Spleen (tissue), 11 donors: Measurements from ENCODE around the gene GTF2A1. TPM values are rescaled to one million over a fixed set of nuclear protein-coding genes. Genes with fewer than 3 reads are reported as not detected.

Source experiments
- DNase-seq: peaks from one replicate; pipeline ENCODE4 v3.0.0-alpha.2; 2020
- H3K27ac ChIP-seq, 8 donors: fragments of 200-600 bp; sonication (generic) in 7 of 8; 1 replicate in 4 of 8; 2 replicates in 4 of 8; pipeline versions ENCODE4 v1.5.0 to v1.8.0; 2016 to 2021; ENCODE audit warnings: inconsistent platforms in 4 of 8, mild to moderate bottlenecking in 4 of 8, moderate library complexity in 1 of 8
- H3K27me3 ChIP-seq, 7 donors: fragments of 200-600 bp; sonication (generic) in 6 of 7; replicated peaks in 1 of 7; 1 replicate in 4 of 7; 2 replicates in 3 of 7; pipeline versions ENCODE4 v1.5.0 to v1.8.0; 2016 to 2021; ENCODE audit warnings: inconsistent platforms in 3 of 7, mild to moderate bottlenecking in 1 of 7
- H3K36me3 ChIP-seq, 6 donors: fragments of 200-600 bp; sonication (generic) in 5 of 6; 1 replicate in 4 of 6; 2 replicates in 2 of 6; pipeline versions ENCODE4 v1.5.0 to v1.8.0; 2016 to 2021; ENCODE audit warnings: inconsistent platforms in 2 of 6
- H3K4me1 ChIP-seq, 6 donors: fragments of 200-600 bp; sonication (generic) in 5 of 6; 1 replicate in 3 of 6; 2 replicates in 3 of 6; pipeline versions ENCODE4 v1.5.0 to v1.8.0; 2016 to 2021; ENCODE audit warnings: inconsistent platforms in 3 of 6
- H3K4me3 ChIP-seq, 8 donors: fragments of 200-600 bp; sonication (generic) in 7 of 8; 1 replicate in 4 of 8; 2 replicates in 4 of 8; pipeline versions ENCODE4 v1.5.0 to v1.8.0; 2016 to 2021; ENCODE audit warnings: inconsistent platforms in 4 of 8, mild to moderate bottlenecking in 4 of 8, moderate library complexity in 2 of 8
- H3K9me3 ChIP-seq, 8 donors: fragments of 200-600 bp; sonication (generic) in 7 of 8; 1 replicate in 4 of 8; 2 replicates in 4 of 8; pipeline versions ENCODE4 v1.5.0 to v1.8.0; 2016 to 2021; ENCODE audit warnings: inconsistent platforms in 4 of 8
- POLR2A ChIP-seq, 3 donors: fragments of 450-650 bp; IDR thresholded peaks; one replicate each; pipeline ENCODE4 v1.5.1; 2017; ENCODE audit warnings: antibody characterized with exemption in 3 of 3, mild to moderate bottlenecking in 1 of 3
- POLR2AphosphoS5 ChIP-seq, 3 donors: sonication (generic); formaldehyde crosslinking; IDR thresholded peaks; one replicate each; pipeline ENCODE4 v1.5.1; 2017; ENCODE audit warnings: antibody characterized with exemption in 3 of 3
- WGBS, 5 donors: extraction: QIAGEN DNeasy Blood & Tissue Kit in 3 of 5; methylation state at CpG; one replicate each; pipeline versions ENCODE4 v1.1.5 to v1.1.7; 2013 to 2018; 5-methylcytosine and 5-hydroxymethylcytosine counted together
- intact Hi-C: fragments of 100-400 bp; cut with DNase I; formaldehyde crosslinking; loops from one replicate; pipeline ENCODE4 v1.15.0; 2023; ENCODE audit warnings: low total_unique reads
- polyA plus RNA-seq, 3 donors: library from polyadenylated mRNA; stranded (reverse); fragments of 200-250 nt; gene quantifications; one replicate each; pipeline ENCODE4 v1.2.1, GENCODE V29; 2013
- total RNA-seq, 7 donors: library from RNA; depleted of rRNA in 3 of 7; stranded (reverse); fragments of >200 nt in 3 of 7; fragmentation: NEBNext Ultra II Directional in 4 of 7; extraction: Animal tissue kit (Norgen Biotek cat#: 25700) in 4 of 7; gene quantifications; one replicate each; pipeline versions ENCODE4 v1.1.0 to v1.2.1, GENCODE V29; 2016 to 2021
- TF ChIP-seq, protein P1 (sequence below), 11 experiments: fragments of 200-600 bp in 7 of 11; fragments of 450-650 bp in 4 of 11; sonication (generic) in 4 of 11; IDR thresholded peaks in 8 of 11; conservative IDR thresholded peaks in 3 of 11; 1 replicate in 7 of 11; 2 replicates in 4 of 11; pipeline versions ENCODE4 v1.4.0 to v1.8.0; 2016 to 2021; ENCODE audit warnings: antibody characterized with exemption in 11 of 11, inconsistent platforms in 4 of 11, mild to moderate bottlenecking in 1 of 11
- donor health status: healthy with polysubstance abuse.
- donor health status: DM: no; HTN: no; CAD: no; lungs with moderate emphysema.
- donor health status: DM: no; HTN: no; CAD: no.
- donor health status: Bipolar disorder and iron deficiency.
- donor health status: healthy.
- donor health status: DM: no; HTN: no; CAD: no.
- donor health status: DM: yes; HTN: yes; CAD: no.

The GTF2A1 gene
- total and polyA plus RNA-seq, 10 donors, result 5.1 to 40.7 (median 27.5) TPM

- intact Hi-C loops, result loop anchor here (10.0 kb wide), 1 partner anchor 169 kb away; no protein-coding TSS in a partner anchor
- no peak for DNase-seq
- no peak for TF ChIP-seq POLR2A (IDR thresholded peaks at IDR 0.05)
- TF ChIP-seq, protein P1, sequence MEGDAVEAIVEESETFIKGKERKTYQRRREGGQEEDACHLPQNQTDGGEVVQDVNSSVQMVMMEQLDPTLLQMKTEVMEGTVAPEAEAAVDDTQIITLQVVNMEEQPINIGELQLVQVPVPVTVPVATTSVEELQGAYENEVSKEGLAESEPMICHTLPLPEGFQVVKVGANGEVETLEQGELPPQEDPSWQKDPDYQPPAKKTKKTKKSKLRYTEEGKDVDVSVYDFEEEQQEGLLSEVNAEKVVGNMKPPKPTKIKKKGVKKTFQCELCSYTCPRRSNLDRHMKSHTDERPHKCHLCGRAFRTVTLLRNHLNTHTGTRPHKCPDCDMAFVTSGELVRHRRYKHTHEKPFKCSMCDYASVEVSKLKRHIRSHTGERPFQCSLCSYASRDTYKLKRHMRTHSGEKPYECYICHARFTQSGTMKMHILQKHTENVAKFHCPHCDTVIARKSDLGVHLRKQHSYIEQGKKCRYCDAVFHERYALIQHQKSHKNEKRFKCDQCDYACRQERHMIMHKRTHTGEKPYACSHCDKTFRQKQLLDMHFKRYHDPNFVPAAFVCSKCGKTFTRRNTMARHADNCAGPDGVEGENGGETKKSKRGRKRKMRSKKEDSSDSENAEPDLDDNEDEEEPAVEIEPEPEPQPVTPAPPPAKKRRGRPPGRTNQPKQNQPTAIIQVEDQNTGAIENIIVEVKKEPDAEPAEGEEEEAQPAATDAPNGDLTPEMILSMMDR (IDR thresholded peaks at IDR 0.05 in 8 of 11, conservative IDR thresholded peaks at IDR 0.05 in 3 of 11), result peak in 9 of 11 experiments; percentile 30 to 68 (median 54)
Measured at GRCh38 chr14:81164167-81164774, 56.5 kb downstream of the GTF2A1 start.

GRCh38 chr14:81162941-81163340 is 57.8 kb downstream of the GTF2A1 start:
- Histone ChIP-seq H3K4me1 (peaks cover 0 to 6% (median 0%) of the 10 kb centered on the region in 6 donors), H3K27ac (peak overlapping the region in 2 of 8 donors; percentile 30 to 44), H3K36me3 (no peaks in the 10 kb centered on the region), H3K9me3 (peaks cover 0 to 6% (median 0%) of the 10 kb centered on the region in 8 donors), H3K4me3 (no peak overlapping the region), H3K27me3 (no peaks in the 10 kb centered on the region)
- WGBS, 5 donors, result 32 to 54% (median 45%) methylated on average over 3 of the region's 3 CpGs
- DNase-seq, result no peak
- TF ChIP-seq, protein P1 (IDR thresholded peaks at IDR 0.05 in 8 of 11, conservative IDR thresholded peaks at IDR 0.05 in 3 of 11), result no peak
- TF ChIP-seq POLR2AphosphoS5 (IDR thresholded peaks at IDR 0.05), result no peak
- intact Hi-C loops, result loop anchor here (10.0 kb wide), 1 partner anchor 168 kb away; no protein-coding TSS in a partner anchor

More at GRCh38 chr14:81164167-81164774, 56.5 kb downstream of the GTF2A1 start:
- Histone ChIP-seq H3K4me1 (peaks cover 0 to 16% (median 5%) of the 10 kb centered on the region in 6 donors), H3K27me3 (no peaks in the 10 kb centered on the region), H3K9me3 (peaks cover 0 to 6% (median 0%) of the 10 kb centered on the region in 8 donors), H3K4me3 (no peak overlapping the region), H3K27ac (peak overlapping the region in 1 of 8 donors; percentile 30), H3K36me3 (no peaks in the 10 kb centered on the region)
- 6 to 42% (median 17%) methylated on average over 1 of the region's 1 CpG for WGBS, 5 donors

DNA sequence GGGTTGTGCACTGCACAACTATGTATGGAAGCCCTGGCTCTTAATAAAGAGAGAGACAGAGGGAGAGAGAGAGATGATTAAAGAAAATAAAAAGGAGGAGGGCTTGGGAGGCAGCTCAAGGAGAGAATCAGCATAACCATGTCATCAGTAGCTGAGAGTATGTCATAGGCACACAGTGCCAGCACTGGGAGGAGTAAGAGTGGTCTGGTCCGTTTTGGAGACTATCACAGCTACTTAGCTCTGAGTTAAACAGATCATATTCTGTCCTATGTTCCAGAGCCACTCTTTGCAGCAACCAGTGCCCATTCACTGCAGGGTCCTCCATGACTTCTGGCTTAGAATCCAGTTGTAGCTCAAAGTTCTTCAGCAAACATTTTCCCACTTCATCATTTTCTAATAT is 59.0 kb downstream of the GTF2A1 start:
- intact Hi-C loops, result loop anchor here (10.0 kb wide), 1 partner anchor 167 kb away; no protein-coding TSS in a partner anchor
- no peak overlapping the region for H3K27ac ChIP-seq
- 68 to 75% (median 71%) methylated on average over 1 of the region's 1 CpG for WGBS, 5 donors
- H3K4me1 ChIP-seq, result peaks cover 0 to 13% (median 0%) of the 10 kb centered on the region in 6 donors
- peaks cover 0 to 6% (median 0%) of the 10 kb centered on the region in 8 donors for H3K9me3 ChIP-seq
- H3K36me3 ChIP-seq, result no peaks in the 10 kb centered on the region
- TF ChIP-seq, protein P1 (IDR thresholded peaks at IDR 0.05 in 8 of 11, conservative IDR thresholded peaks at IDR 0.05 in 3 of 11), result no peak
- TF ChIP-seq POLR2A (IDR thresholded peaks at IDR 0.05) (no peak), POLR2AphosphoS5 (IDR thresholded peaks at IDR 0.05) (no peak)
- H3K4me3 ChIP-seq, result no peak overlapping the region
- H3K27me3 ChIP-seq, result no peaks in the 10 kb centered on the region
- DNase-seq, result no peak

DNA sequence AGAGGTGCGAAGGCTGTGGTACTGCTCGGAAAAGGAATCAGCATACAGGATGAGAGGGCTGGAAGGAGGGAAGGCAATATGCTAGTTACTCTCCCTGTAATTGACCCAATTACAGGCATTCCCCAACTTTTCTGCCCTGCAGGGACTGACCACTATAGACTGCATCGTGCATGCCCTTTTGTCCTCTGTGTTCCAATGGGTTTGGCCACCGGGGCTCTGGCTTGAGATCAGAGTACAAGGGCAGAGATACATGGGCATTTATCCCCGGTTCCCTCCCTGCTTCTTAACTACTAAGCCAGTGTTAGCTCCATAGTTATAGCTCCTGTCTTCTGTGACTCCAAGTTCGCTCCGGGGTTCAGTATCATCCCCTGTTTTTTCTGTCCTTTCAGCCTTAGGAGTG is 59.7 kb downstream of the GTF2A1 start:
- H3K27me3 ChIP-seq, result no peaks in the 10 kb centered on the region
- peaks cover 0 to 6% (median 0%) of the 10 kb centered on the region in 8 donors for H3K9me3 ChIP-seq
- WGBS, 5 donors, result 89 to 93% (median 93%) methylated on average over 7 of the region's 7 CpGs
- no peaks in the 10 kb centered on the region for H3K36me3 ChIP-seq
- H3K27ac ChIP-seq, result no peak overlapping the region
- intact Hi-C loops, result loop anchor here (10.0 kb wide), 1 partner anchor 166 kb away; no protein-coding TSS in a partner anchor
- no peak overlapping the region for H3K4me3 ChIP-seq
- TF ChIP-seq POLR2AphosphoS5 (IDR thresholded peaks at IDR 0.05) (no peak), POLR2A (IDR thresholded peaks at IDR 0.05) (no peak)
- TF ChIP-seq, protein P1 (IDR thresholded peaks at IDR 0.05 in 8 of 11, conservative IDR thresholded peaks at IDR 0.05 in 3 of 11), result no peak
- DNase-seq, result no peak
- H3K4me1 ChIP-seq, result peaks cover 0 to 13% (median 0%) of the 10 kb centered on the region in 6 donors
